Cardiac septum (tissue), 1 donor: Measurements from ENCODE around the gene GMEB2. TPM values are rescaled to one million over a fixed set of nuclear protein-coding genes. Genes with fewer than 3 reads are reported as not detected.
A peak's percentile ranks its signal among the peaks of the same experiment; 100 is the strongest.
"Not testable (repeated sequence)": the region's sequence is repeated elsewhere in the genome, so short reads cannot be mapped to it uniquely, and the experiment has no call there.

ENCODE experiments used
- DNase-seq: peaks from one replicate; pipeline ENCODE4 v3.0.0-alpha.2; 2020; ENCODE audit warnings: low spot score
- intact Hi-C: fragments of 100-400 bp; cut with DNase I; formaldehyde crosslinking; loops from one replicate; pipeline ENCODE4 v1.14.0; 2022
- total RNA-seq: library from RNA; stranded (reverse); fragmentation: NEBNext Ultra II Directional; extraction: Animal tissue kit (Norgen Biotek cat#: 25700); gene quantifications from one replicate; pipeline ENCODE4 v1.2.1, GENCODE V29; 2021
- donor health status: DM: no; HTN: no; CAD: no.

The GMEB2 gene
- total RNA-seq, 1 donor from 2014 or later: 6.8 TPM

GRCh38 chr20:63657937-63658748, 31.2 kb upstream of the GMEB2 start, which contains the start of gene RTEL1:
TSS of gene RTEL1 (plus strand) at chr20:63658312. CDS start at chr20:63659403, 1,091 bp downstream.
- intact Hi-C loops: loop anchor here (1.0 to 2.0 kb wide), 2 partner anchors 32 to 51 kb away; partner anchors contain the start of gene ZGPAT
- peak; percentile 97 for DNase-seq

GRCh38 chr20:63657260-63657936, 30.5 kb upstream of the GMEB2 start:
- DNase-seq: no peak
- intact Hi-C loops: no loop called here

- no peak for DNase-seq
- intact Hi-C loops: no loop called here
Measured at GRCh38 chr20:63656451-63656850, 29.6 kb upstream of the GMEB2 start.

- intact Hi-C loops: no loop called here
- no peak for DNase-seq
Measured at GRCh38 chr20:63655249-63655648, 28.3 kb upstream of the GMEB2 start.

- intact Hi-C loops: no loop called here
- DNase-seq: no peak
Measured at GRCh38 chr20:63653974-63654668, 27.2 kb upstream of the GMEB2 start.

- peak; percentile 92 for DNase-seq
- intact Hi-C loops: no loop called here
Measured at GRCh38 chr20:63653041-63653973, 26.4 kb upstream of the GMEB2 start, which contains the start of gene STMN3. TSS of gene STMN3 (minus strand) at chr20:63653424. CDS start at chr20:63653345, 79 bp downstream.

GRCh38 chr20:63652192-63652980, 25.5 kb upstream of the GMEB2 start:
- intact Hi-C loops: no loop called here
- DNase-seq: no peak

GRCh38 chr20:63651942-63652191, 25.0 kb upstream of the GMEB2 start:
- intact Hi-C loops: no loop called here
- no peak for DNase-seq

GRCh38 chr20:63650486-63650885, 23.6 kb upstream of the GMEB2 start:
- DNase-seq, intact Hi-C loops: not testable (repeated sequence)

GRCh38 chr20:63648895-63649589, 22.1 kb upstream of the GMEB2 start:
- DNase-seq: no peak
- intact Hi-C loops: no loop called here

- no peak for DNase-seq
- intact Hi-C loops: no loop called here
Measured at GRCh38 chr20:63648190-63648589, 21.3 kb upstream of the GMEB2 start.

GRCh38 chr20:63645218-63645617, 18.3 kb upstream of the GMEB2 start:
- intact Hi-C loops: no loop called here
- DNase-seq: no peak

- intact Hi-C loops: no loop called here
- no peak for DNase-seq
Measured at GRCh38 chr20:63643946-63644345, 17.0 kb upstream of the GMEB2 start.

GRCh38 chr20:63643499-63643898, 16.6 kb upstream of the GMEB2 start:
- no peak for DNase-seq
- intact Hi-C loops: no loop called here

GRCh38 chr20:63642527-63643247, 15.8 kb upstream of the GMEB2 start:
- intact Hi-C loops: no loop called here
- DNase-seq: no peak

- DNase-seq: peak; percentile 97
- intact Hi-C loops: no loop called here
Measured at GRCh38 chr20:63641792-63642523, 15.1 kb upstream of the GMEB2 start.
